Naive thymus-derived CD4-positive, alpha-beta T cell (primary cell): Measurements from ENCODE around the gene AMIGO3. TPM values are rescaled to one million over a fixed set of nuclear protein-coding genes. Genes with fewer than 3 reads are reported as not detected.
"Not testable (repeated sequence)": the region's sequence is repeated elsewhere in the genome, so short reads cannot be mapped to it uniquely, and the experiment has no call there.

Experiments used
- ATAC-seq: fragments of 150-1000 bp; cut with Tn5 transposase; 2 replicates; pipeline ENCODE4 v1.10.0; 2021; ENCODE audit warnings: mild to moderate bottlenecking, moderate library complexity
- CTCF ChIA-PET: fragments of 350-600 bp; sonication (Branson Sonifier 250); formaldehyde crosslinking; loops from one replicate; lab custom pipeline; 2021; ENCODE audit warnings: antibody characterized with exemption; lab: Charles Lee
- POLR2A ChIA-PET: fragments of 350-600 bp; sonication (Branson Sonifier 250); formaldehyde crosslinking; loops from one replicate; lab custom pipeline; 2021; ENCODE audit warnings: antibody characterized with exemption, inconsistent platforms; lab: Charles Lee
- DNase-seq, 9 donors: peaks; one replicate each; pipeline versions ENCODE4 v3.0.0 to v3.0.0-alpha.2; 2020 to 2022; ENCODE audit warnings: mixed read lengths in 1 of 9
- H3K27ac ChIP-seq: one replicate; pipeline ENCODE4 v1.7.0; 2013; ENCODE audit warnings: mild to moderate bottlenecking, low read depth, low read length, moderate library complexity
- H3K27me3 ChIP-seq, 2 donors: one replicate each; pipeline ENCODE4 v1.7.0; 2013; ENCODE audit warnings: low read length in 2 of 2, mild to moderate bottlenecking in 2 of 2, moderate library complexity in 2 of 2; ENCODE audit not compliant: control insufficient read depth in 2 of 2, insufficient read depth in 2 of 2
- H3K36me3 ChIP-seq, 3 experiments: 1 replicate in 2 of 3; 2 replicates in 1 of 3; pipeline ENCODE4 v1.7.0; 2013; ENCODE audit warnings: low read length in 3 of 3, mild to moderate bottlenecking in 3 of 3, moderate library complexity in 1 of 3; ENCODE audit not compliant: insufficient read depth in 3 of 3, control insufficient read depth in 2 of 3
- H3K4me1 ChIP-seq, 2 donors: one replicate each; pipeline ENCODE4 v1.7.0; 2013; ENCODE audit warnings: low read length in 2 of 2, mild to moderate bottlenecking in 2 of 2, moderate library complexity in 1 of 2; ENCODE audit not compliant: control insufficient read depth in 2 of 2, insufficient read depth in 2 of 2
- H3K4me3 ChIP-seq: 2 replicates; pipeline ENCODE4 v1.7.0; 2013; ENCODE audit warnings: mild to moderate bottlenecking, low read length
- H3K9me3 ChIP-seq, 3 experiments: 1 replicate in 2 of 3; 2 replicates in 1 of 3; pipeline ENCODE4 v1.7.0; 2013; ENCODE audit warnings: low read length in 3 of 3; ENCODE audit not compliant: control insufficient read depth in 2 of 3
- H3K27ac Mint-ChIP-seq, 9 donors: one replicate each; pipeline ENCODE4 v1.8.0; 2020 to 2022; ENCODE audit warnings: mixed read lengths in 9 of 9, mild to moderate bottlenecking in 8 of 9, moderate library complexity in 5 of 9, inconsistent platforms in 2 of 9
- H3K27me3 Mint-ChIP-seq, 5 donors: one replicate each; pipeline ENCODE4 v1.8.0; 2021 to 2022; ENCODE audit warnings: mixed read lengths in 5 of 5, mild to moderate bottlenecking in 1 of 5
- H3K36me3 Mint-ChIP-seq, 5 donors: one replicate each; pipeline ENCODE4 v1.8.0; 2020 to 2022; ENCODE audit warnings: mixed read lengths in 5 of 5, mild to moderate bottlenecking in 3 of 5, inconsistent platforms in 1 of 5
- H3K4me1 Mint-ChIP-seq, 7 donors: one replicate each; pipeline ENCODE4 v1.8.0; 2020 to 2022; ENCODE audit warnings: mixed read lengths in 7 of 7, mild to moderate bottlenecking in 3 of 7, inconsistent platforms in 1 of 7
- H3K4me3 Mint-ChIP-seq, 10 donors: one replicate each; pipeline ENCODE4 v1.8.0; 2020 to 2022; ENCODE audit warnings: mild to moderate bottlenecking in 10 of 10, mixed read lengths in 10 of 10, moderate library complexity in 6 of 10, inconsistent platforms in 2 of 10
- H3K9me3 Mint-ChIP-seq, 11 donors: one replicate each; pipeline ENCODE4 v1.8.0; 2020 to 2022; ENCODE audit warnings: mixed read lengths in 11 of 11, mild to moderate bottlenecking in 4 of 11, inconsistent platforms in 1 of 11, moderate library complexity in 1 of 11
- intact Hi-C, 2 donors: fragments of 100-400 bp; cut with micrococcal nuclease; formaldehyde crosslinking; loops; one replicate each; pipeline ENCODE4 v1.15.1; 2023
- polyA plus RNA-seq, 2 donors: library from polyadenylated mRNA; unstranded; fragments of 300-500 nt; fragmentation: Illumina TruSeq; gene quantifications; one replicate each; pipeline ENCODE4 v1.2.3, GENCODE V29; 2021
- total RNA-seq, 6 experiments: library from RNA in 5 of 6; stranded (reverse) in 5 of 6; gene quantifications; 1 replicate in 5 of 6; 2 replicates in 1 of 6; pipeline ENCODE4 v1.2.3 and lab custom pipeline; 2021 to 2026

Gene AMIGO3
- total and polyA plus RNA-seq, 7 experiments from 2014 or later: 0.16 to 1.8 (median 0.41) TPM; not detected in 3

DNA sequence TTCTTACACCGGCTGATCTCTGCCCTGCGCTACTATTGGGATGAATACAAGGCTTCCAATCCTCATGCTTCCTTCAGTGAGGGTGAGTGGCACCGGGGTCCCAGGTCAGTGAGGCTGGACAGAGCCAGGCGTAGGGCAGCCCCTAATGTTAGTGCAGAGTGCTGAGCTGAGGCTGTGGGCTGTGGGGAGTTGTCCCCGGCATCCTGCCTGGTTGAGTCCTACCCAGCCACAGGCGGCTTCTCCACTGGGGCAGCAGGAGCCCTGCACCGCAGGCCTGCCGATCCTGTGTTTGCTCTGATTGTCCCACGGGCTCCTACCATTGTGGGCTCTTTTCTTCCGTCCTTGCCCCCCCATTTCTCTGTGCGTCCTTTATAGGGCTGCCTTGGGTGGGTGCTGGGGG is 16.8 kb downstream of the AMIGO3 start:
- no peak for ATAC-seq
- Mint-ChIP-seq H3K9me3 (no peaks in the 10 kb centered on the region), H3K27ac (peak overlapping the region in 1 of 9 donors; percentile 72), H3K4me1 (peaks cover 0 to 7% (median 0%) of the 10 kb centered on the region in 7 donors), H3K4me3 (no peak overlapping the region), H3K36me3 (peaks cover 0 to 10% (median 2%) of the 10 kb centered on the region in 5 donors), H3K27me3 (no peaks in the 10 kb centered on the region)
- H3K9me3 ChIP-seq: no peaks in the 10 kb centered on the region
- intact Hi-C loops: loop anchor here (1.0 kb wide), 5 partner anchors 17 to 163 kb away; partner anchors contain the start of gene AMIGO3 (in 2 of the 2)
- no peak for DNase-seq
- H3K4me1 ChIP-seq: no peaks in the 10 kb centered on the region
- CTCF ChIA-PET: interaction anchor here (0.5 to 1.0 kb wide), 3 partner anchors 120 to 163 kb away, joined by 3 to 4 read pairs (median 3); no protein-coding TSS in a partner anchor
- no peaks in the 10 kb centered on the region for H3K27me3 ChIP-seq
- no peak overlapping the region for H3K4me3 ChIP-seq
- H3K27ac ChIP-seq: no peak overlapping the region
- POLR2A ChIA-PET: no interaction called here
- peaks cover 0 to 88% (median 0%) of the 10 kb centered on the region in 3 experiments for H3K36me3 ChIP-seq

DNA sequence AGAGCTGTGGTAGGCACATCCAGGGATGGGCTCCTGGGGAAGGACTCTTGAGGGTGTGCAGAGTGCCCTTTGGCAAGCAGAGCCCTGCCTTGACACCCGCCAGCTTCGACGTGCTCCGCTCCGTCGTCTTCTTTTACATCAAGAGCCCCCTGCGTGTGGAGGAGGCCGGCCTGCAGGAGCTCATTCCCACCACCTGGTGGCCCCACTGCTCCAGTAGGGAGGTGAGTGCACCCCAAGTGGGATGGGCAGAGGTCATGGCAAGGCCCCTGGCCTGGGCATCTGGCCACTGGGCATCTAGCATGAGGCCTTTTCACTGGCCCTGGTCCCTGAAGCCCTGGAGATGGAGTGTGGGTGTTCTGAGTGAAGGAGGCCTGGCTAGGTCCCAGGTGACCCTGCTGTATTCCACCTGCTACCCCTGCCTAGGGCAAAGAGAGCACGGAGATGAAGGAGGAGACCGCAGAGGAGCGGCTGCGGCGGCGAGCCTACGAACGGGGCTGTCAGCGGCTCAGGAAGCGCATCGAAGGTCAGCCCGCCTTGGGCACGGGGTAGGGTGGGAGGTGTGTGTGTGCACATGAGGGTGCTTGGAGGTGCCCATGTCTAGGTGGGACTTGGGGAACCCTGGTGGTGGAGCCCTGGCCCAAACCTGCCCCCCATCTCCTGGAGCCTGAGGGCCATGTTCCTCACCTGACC is 18.0 kb downstream of the AMIGO3 start:
- H3K36me3 ChIP-seq: peaks cover 0 to 83% (median 0%) of the 10 kb centered on the region in 3 experiments
- no peak overlapping the region for H3K4me3 ChIP-seq
- POLR2A ChIA-PET: no interaction called here
- no peaks in the 10 kb centered on the region for H3K9me3 ChIP-seq
- Mint-ChIP-seq H3K36me3 (peaks cover 0 to 4% (median 0%) of the 10 kb centered on the region in 5 donors), H3K27me3 (no peaks in the 10 kb centered on the region), H3K4me1 (peaks cover 0 to 7% (median 0%) of the 10 kb centered on the region in 7 donors), H3K27ac (no peak overlapping the region), H3K9me3 (no peaks in the 10 kb centered on the region), H3K4me3 (no peak overlapping the region)
- no peaks in the 10 kb centered on the region for H3K4me1 ChIP-seq
- no peak overlapping the region for H3K27ac ChIP-seq
- ATAC-seq (no peak), DNase-seq (no peak)
- intact Hi-C loops: no loop called here
- CTCF ChIA-PET: interaction anchor here (0.8 to 1.9 kb wide), 3 partner anchors 30 to 162 kb away, joined by 3 to 8 read pairs (median 4); no protein-coding TSS in a partner anchor
- no peaks in the 10 kb centered on the region for H3K27me3 ChIP-seq

DNA sequence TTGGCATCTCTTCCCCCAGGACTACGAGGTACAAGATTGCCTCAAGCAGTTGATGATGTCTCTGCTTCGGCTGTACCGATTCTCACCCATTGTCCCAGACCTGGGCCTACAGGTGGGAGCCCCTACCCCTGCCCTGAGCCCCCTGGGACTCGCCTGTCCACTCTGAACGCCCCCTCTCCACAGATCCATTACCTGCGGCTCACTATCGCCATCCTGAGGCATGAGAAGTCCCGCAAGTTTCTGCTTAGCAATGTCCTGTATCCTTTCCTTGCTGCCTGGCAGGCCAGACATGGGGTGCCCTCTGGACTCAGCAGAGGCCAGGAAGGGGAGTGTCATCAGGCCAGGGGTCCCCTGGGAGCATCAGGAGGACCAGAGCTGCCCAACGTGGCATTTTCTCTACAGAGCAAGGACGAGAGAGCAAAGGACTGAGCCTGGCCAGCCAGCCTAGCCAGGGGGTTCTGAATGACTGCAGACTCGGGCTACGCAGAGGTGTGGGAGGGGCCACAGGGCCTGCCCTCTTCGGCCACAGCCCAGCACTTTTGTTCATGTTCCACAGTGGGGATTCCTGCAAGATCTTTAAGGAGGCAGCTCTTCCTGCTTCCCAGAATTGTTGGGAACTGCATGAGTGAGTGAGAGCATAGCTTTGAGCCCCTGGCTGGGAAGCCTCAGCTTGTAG is 18.9 kb downstream of the AMIGO3 start:
- peaks cover 0 to 7% (median 0%) of the 10 kb centered on the region in 7 donors for H3K4me1 Mint-ChIP-seq
- intact Hi-C loops: no loop called here
- DNase-seq (no peak), ATAC-seq (no peak)
- no peak overlapping the region for H3K27ac Mint-ChIP-seq
- peaks cover 0 to 74% (median 0%) of the 10 kb centered on the region in 3 experiments for H3K36me3 ChIP-seq
- CTCF ChIA-PET: interaction anchor here (1.9 kb wide), 1 partner anchor 29 kb away, joined by 8 read pairs; no protein-coding TSS in a partner anchor
- H3K9me3 ChIP-seq: no peaks in the 10 kb centered on the region
- no peak overlapping the region for H3K4me3 ChIP-seq
- no peaks in the 10 kb centered on the region for H3K9me3 Mint-ChIP-seq
- H3K27ac ChIP-seq: no peak overlapping the region
- H3K27me3 ChIP-seq: no peaks in the 10 kb centered on the region
- POLR2A ChIA-PET: no interaction called here
- H3K4me3 Mint-ChIP-seq: no peak overlapping the region
- H3K36me3 Mint-ChIP-seq: peaks cover 0 to 4% (median 0%) of the 10 kb centered on the region in 5 donors
- no peaks in the 10 kb centered on the region for H3K4me1 ChIP-seq
- H3K27me3 Mint-ChIP-seq: no peaks in the 10 kb centered on the region

DNA sequence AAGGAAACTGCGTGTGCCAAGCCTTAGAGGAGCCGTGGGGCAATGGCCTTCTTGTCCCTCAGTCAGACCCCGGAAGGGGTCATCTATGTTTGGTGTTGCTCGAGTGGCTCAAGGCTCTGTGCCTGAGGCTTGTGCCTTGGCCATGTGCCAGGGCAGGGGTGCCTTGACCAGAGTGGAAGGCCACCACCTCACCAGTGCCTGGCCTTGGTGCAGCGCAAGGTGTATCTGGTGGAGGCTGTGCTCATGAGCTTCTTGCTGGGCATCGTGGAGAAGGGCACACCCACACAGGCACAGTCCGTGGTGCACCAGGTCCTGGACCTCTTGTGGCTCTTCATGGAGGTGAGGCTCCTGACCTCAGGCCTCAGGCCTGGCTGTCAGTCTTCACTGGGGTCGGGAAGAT is 19.5 kb downstream of the AMIGO3 start:
- Histone ChIP-seq H3K36me3 (peaks cover 0 to 68% (median 0%) of the 10 kb centered on the region in 3 experiments), H3K9me3 (no peaks in the 10 kb centered on the region), H3K27me3 (no peaks in the 10 kb centered on the region), H3K27ac (no peak overlapping the region), H3K4me3 (no peak overlapping the region), H3K4me1 (no peaks in the 10 kb centered on the region)
- peaks cover 0 to 4% (median 0%) of the 10 kb centered on the region in 5 donors for H3K36me3 Mint-ChIP-seq
- ATAC-seq: no peak
- peak overlapping the region in 1 of 9 donors; percentile 80 for H3K27ac Mint-ChIP-seq
- DNase-seq: no peak
- H3K27me3 Mint-ChIP-seq: no peaks in the 10 kb centered on the region
- ChIA-PET CTCF (no interaction called here), POLR2A (no interaction called here)
- intact Hi-C loops: no loop called here
- peaks cover 0 to 7% (median 0%) of the 10 kb centered on the region in 7 donors for H3K4me1 Mint-ChIP-seq
- H3K4me3 Mint-ChIP-seq: no peak overlapping the region
- H3K9me3 Mint-ChIP-seq: no peaks in the 10 kb centered on the region

DNA sequence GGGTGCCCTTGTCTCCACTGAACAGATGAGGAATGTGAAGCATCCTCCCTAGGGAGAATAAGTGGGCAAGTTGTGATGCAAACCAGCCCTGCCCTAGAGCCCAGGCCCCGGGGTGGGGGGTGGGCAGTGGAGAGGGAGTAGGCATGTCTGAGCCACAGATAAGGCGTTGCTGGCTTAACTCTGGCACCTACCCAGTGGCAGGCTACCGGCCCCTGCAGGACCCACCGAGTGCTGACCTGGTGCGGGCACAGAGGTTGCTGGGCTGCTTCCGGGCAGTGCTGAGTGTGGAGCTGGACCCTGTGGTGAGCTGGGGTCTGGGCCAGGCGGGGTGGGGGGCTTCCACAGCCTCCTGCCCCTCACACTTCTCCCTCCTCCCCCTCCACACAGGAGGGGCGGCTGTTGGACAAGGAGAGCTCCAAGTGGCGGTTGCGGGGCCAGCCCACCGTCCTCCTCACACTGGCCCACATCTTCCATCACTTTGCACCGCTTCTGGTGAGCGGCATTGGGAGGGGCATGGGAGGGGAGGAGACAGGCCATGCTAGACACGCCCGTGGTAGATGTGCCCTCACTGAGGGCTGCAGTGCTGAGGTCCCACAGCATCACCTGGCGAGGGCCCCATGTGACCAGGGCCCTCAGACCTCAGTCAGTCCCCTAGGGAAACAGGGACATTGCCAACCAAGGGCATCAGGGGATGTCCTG is 20.1 kb downstream of the AMIGO3 start:
- Histone ChIP-seq H3K27ac (no peak overlapping the region), H3K4me3 (no peak overlapping the region), H3K9me3 (no peaks in the 10 kb centered on the region), H3K36me3 (peaks cover 0 to 62% (median 0%) of the 10 kb centered on the region in 3 experiments), H3K4me1 (no peaks in the 10 kb centered on the region), H3K27me3 (no peaks in the 10 kb centered on the region)
- ATAC-seq (no peak), DNase-seq (no peak)
- Mint-ChIP-seq H3K4me3 (no peak overlapping the region), H3K4me1 (peaks cover 0 to 7% (median 0%) of the 10 kb centered on the region in 7 donors), H3K27me3 (no peaks in the 10 kb centered on the region), H3K9me3 (no peaks in the 10 kb centered on the region), H3K36me3 (peaks cover 0 to 4% (median 0%) of the 10 kb centered on the region in 5 donors), H3K27ac (no peak overlapping the region)
- CTCF ChIA-PET: no interaction called here
- intact Hi-C loops: no loop called here
- POLR2A ChIA-PET: no interaction called here

DNA sequence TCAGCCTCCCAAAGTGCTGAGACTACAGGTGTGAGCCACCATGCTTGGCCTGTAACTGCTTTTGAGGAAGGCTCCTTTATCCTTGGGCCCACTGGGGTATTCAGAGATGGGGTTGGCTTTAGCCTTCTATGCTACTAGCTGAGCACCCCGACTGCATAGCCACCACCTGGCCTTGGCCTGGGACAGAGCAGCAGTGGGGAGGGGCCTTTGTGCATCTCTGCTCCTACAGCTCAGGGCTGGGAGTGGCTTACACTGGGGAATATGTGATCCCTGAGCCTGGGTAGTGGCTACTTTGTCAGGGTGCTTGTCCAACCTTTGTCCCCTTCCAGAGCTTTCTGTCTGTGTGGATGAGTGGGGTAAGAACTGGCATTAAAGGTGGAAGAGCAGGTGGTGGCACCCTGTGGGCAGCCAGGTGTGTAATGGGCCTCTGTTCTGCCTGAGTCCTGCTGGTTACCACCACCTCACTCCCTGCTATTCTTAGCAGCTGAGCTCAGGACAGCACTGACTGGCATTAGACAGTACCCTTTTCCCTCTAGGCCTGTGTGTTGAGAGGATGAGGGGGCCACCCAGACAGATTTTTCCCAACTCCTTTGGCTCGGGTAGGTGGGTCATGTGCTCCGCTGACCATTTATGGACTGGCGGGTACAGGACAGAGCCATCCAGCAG is 24.0 kb downstream of the AMIGO3 start:
- CTCF ChIA-PET, H3K4me3 ChIP-seq, H3K36me3 Mint-ChIP-seq, H3K4me3 Mint-ChIP-seq, H3K27ac Mint-ChIP-seq, H3K27ac ChIP-seq, POLR2A ChIA-PET, H3K9me3 Mint-ChIP-seq, intact Hi-C loops, H3K27me3 ChIP-seq, DNase-seq, H3K4me1 ChIP-seq, H3K27me3 Mint-ChIP-seq, H3K9me3 ChIP-seq, ATAC-seq: not testable (repeated sequence)
- peaks cover 0 to 35% (median 0%) of the 10 kb centered on the region in 3 experiments for H3K36me3 ChIP-seq
- peaks cover 9 to 28% (median 26%) of the 10 kb centered on the region in 7 donors for H3K4me1 Mint-ChIP-seq
